GM18909 (cell line): ENCODE measurements around the gene NR5A2.
A peak's percentile ranks its signal among the peaks of the same experiment; 100 is the strongest.

ENCODE experiments used
- ATAC-seq: cut with Tn5 transposase; IDR thresholded peaks from one replicate; pipeline ENCODE4 v1.9.1; 2021; ENCODE audit warnings: mild to moderate bottlenecking; ENCODE audit not compliant: unreplicated experiment, poor library complexity

NR5A2 gene

DNA sequence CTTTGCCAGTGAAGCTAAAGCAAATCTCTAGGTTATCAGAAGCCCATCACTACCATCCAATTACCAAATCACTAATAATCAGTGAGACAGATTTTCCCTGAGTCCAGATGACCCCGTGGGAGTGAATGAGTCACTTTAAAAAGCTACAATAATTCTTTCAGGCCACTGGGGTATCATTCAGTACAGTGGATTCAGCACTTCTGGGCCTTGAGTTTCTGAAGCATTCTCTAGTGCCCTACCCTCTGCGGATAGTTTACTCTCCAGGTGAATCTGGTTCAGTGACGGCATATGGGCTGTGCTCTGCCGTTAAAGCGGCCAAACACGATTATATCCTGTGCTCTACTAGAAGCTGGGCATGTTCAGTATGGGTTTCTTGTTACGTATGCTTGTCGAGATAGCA, 26.1 kb downstream of the NR5A2 start:
- no peak for ATAC-seq

DNA sequence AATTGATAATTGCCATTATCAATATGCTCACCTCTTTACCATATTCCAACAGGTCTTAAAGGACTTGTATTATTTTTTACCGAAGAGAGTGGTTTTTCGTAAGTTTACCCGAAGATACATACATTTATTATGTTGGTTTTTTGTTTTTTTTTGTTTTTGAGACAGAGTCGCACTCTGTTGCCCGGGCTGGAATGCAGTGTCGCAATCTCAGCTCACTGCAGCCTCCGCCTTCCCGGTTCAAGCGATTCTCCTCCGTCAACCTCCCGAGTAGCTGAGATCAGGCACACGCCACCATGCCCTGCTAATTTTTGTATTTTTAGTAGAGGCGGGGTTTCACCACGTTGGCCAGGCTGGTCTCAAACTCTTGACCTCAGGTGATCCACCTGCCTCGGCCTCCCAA, 30.8 kb downstream of the NR5A2 start:
- no peak for ATAC-seq

DNA sequence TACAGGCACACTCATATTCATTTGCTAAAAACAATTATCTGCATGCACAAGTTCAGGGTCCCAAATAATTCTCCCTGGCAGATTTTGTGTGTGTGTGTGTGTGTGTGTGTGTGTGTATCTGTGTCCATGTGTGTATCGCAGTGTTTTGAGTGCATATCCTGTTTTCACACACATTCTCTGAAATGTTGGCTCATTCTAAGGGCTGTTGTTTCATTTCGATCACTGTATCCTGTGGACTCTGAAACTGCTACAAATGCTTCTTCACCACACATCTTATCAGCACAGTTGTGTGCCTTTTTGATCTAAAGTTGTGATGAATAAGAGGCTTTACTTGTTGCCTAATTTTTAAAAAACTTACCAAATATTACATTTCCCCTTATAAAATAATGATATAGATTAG, 34.6 kb downstream of the NR5A2 start:
- ATAC-seq: no peak

DNA sequence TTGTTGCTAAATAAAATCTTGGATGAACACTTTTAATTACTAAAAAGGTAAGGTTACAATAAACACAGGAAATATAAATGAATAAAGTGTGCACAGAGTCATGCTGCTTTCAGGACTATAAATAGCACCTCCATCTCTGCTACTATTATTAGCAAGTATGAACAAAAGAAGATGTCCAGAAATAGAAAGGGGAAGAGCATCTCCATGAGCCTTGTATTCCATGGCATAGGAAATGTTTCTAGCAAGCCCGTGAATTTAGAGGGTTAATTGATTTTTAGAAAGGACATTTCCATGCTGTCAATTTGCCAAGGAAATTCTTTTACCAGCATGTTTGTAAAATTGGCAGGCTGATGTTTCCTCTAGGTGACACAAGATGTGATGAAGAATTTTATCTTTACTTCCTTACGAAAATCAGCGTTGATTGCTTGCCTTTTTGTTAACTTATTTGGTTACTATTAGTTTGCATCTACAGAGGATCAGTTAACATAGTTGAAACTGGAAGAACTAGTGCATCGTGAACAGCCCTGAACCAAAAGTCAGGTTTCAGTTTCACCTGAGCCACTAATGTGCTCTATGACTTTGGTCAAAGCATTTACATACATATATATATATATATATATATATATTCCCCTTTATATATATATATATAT, 45.3 kb downstream of the NR5A2 start:
- peak; percentile 84 for ATAC-seq

DNA sequence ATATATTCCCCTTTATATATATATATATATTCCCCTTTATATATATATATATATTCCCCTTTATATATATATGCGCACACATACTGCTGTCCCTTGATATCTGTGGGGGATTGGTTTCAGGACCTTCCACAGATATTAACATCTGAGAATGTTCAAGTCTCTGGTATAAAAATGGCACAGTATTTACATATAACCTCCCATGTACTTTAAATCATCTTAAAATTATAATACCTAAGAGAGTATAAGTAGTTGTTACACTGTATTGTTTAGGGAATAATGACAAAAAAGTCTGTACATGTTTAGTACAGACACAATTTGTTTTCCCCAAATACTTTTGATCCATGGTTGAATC, 45.8 kb downstream of the NR5A2 start:
- peak; percentile 14 for ATAC-seq

DNA sequence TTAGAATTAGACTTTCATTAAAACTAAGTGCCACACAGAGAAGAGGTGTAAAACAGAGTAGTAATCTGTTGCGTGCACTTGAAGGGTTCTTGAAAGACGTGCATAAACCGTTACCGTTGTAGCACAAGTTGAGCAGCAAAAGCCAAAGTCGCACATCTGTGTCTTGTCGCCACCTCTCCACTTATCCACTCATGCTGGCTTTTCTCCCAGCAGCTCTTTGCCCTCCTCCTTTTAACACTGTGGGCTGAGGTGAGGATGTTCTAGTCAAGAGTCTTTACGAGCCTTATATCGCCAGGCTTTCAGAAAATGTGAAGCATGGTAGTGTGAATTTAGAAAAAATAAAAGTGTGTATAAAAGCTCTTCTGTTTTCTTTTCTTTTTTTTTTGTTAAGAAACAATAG, 48.0 kb downstream of the NR5A2 start:
- ATAC-seq: no peak

DNA sequence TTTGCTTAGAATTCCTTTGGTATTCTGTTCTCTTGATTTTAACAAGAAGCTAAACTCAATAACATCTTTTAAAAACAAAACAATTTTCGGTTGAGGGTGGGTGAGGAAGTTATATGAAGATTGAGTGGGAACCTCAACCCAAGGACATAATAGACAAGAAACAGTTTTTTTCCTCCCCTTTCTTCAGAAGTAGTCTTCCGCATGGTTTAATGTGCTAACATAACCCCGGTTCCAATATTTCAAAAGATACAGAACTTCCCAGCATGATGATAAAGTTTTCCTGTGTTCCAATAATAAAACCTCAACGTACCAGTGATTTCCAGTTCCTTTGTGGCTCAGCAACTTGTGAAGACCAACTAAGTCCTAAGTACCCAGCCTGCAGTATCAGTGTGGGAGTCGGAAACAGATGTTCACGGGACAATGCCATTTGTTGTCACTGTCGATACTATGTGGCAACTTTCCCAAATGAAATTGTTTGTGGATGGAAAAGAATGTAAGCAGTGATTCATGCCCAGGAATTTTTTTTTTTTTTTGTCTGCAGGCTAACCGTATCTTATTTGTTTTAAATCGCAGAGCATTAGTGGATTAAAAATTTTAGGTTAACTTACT, 48.5 kb downstream of the NR5A2 start:
- no peak for ATAC-seq

DNA sequence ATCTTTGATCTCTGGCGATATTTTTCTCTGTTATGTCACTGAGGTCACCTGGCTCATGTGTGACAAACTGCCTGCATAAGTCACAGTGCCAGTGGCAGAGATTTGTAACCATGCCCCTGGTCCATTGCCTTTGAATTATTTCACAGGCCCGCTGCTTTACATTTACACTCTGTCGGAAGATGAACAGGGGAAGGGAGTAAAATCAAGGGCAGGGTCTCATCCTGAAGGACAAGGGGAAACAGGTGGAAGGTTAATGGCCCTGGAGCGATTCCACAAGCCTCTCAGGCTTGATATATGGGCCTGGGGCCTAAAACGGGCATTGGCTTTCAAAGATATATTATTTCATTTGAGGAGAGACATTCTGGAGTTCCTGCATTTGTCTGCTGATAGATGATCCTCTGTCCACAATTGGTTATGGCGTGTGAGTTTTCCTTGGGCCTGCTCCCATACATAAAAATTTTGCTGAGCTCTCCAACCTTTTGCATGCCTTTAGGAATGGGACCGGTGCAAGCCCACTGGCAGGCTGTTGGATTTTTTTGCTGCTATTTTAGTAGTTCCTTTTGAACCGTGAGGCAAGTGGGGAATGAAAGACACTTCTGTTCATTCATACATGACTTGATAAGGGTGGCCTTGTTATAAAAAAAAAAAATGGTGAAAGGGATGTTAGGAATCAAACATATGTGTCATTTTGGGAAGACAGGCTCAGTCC, 51.9 kb downstream of the NR5A2 start:
- no peak for ATAC-seq

DNA sequence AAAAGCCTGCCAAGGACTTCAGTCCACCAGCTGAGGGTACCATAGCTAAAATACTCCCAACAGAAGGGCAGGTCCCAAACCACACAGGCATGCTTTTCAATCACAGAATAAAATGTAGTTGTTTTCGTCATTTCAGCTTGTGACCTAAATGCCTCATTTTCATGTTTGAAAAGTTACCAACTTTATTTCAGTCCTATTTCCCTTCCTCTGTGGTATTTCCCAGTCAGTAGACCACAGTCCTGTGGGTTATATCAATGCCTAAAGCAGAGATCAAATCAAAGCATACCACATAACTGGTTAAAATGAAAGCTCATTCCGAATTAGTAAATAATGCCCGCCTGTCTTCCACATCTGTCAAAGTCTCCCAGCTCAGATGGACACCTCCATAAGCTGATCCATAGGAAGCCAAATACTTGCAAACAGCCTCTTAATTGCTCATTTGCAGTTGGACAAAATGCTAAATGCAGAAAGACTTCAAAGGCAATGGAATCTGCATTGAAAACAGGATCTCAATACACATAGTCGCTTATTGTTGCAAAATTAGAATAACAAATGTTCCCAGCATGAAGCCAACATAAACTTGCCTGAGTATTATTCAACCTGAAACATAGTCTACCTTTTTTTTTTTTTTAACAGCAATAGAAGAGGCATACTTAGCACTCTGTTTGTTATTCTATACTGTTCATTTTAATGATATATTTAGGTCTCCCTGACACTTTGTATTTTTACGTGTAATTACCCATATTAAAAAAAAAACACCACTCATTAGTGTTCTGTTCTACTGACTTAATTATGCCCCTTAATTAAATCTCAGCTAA, 53.9 kb downstream of the NR5A2 start:
- no peak for ATAC-seq

DNA sequence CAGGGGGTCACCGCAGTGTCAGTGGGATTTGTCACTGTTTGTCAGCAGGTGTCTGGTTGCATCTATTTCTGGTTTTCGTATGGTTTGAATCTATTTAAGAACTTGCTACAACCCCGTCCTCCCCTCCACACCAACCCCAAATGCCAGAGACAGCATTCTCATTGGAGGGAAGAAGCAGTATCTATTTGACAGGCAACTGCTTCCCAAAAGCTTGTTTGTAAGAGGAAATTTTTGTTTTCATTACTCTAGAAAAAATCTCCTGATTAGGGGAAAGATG, 54.4 kb downstream of the NR5A2 start:
- no peak for ATAC-seq

DNA sequence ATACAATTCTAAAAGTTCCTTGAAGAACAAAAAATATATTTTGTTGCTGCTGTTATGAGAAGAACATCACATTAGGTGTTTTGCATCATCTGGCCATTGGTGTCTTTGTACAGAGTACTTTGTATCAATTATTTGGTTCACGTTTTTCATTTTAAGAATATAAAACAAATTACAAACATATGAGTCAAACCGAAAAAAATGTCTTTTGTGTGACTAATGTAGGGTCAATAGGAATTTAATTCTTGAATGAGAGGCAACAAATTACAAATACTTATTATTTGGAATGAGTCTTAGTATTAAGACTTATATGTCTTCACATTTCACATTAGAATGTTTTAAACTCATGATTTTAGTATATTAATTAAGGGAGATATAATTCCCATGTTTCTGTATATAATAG, 54.8 kb downstream of the NR5A2 start:
- ATAC-seq: no peak

DNA sequence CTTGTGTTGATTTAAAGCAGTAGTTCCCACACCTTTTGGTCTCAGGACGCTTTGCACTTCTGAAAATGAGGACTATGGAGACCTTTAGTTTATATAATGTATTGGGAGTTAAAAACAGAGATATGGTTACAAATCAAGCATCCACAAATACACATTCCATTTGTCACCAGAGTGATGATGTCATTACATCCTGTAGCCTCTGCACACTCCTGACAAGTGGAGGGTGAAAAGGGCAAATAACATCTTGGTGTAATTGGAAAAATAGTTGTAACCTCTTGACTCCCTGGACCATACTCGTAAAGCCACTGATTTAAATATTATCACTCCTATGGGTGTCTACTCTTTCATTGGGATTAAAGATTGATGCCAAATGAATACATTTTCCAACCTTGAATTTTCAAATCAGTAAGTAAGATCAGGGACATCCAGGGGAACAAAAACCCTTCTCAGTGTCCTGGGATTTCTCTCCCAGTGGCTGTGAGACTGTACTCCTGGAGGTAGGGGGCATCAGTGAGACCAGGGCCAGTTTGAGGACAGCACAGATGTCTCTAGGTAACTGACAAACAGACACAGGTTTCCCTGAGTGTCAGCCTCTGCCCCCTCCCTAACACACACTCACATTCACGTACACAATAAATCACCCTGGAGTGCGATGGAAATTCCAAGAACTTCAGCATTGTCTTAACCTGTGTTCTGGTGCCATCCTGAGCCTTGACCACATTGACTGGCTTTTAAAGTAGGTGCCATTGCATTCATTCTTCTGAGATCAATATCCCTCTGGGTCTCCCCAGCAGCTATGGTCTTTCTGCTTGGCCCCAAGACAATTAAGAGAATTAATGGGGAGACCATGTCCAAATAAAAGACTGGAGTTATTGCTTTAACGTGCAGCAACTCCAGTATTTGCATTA, 63.0 kb downstream of the NR5A2 start:
- ATAC-seq: no peak

DNA sequence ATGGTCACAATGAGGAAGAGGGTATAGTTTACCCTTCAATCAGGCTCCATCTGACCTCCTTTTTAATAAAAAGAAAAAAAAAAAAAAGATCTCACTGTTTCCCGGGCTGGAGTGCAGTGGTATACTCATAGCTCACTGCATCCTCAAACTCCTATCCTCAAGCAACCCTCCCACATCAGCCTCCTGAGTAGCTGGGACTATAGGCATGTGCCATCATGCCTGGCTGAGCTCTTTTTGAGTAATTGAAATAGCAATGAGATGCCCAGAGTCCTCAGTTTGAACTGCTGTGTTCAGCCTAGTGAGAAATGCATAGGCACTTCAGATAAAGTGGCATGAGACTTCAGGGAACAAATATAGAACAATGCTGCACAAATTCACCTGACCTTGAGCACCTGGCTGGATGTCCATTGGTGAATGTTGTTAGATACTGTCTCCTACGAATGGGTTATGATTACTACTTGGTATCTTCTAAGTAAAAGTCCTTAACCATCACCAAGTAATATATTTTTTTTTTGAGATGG, 67.6 kb downstream of the NR5A2 start:
- ATAC-seq: no peak

DNA sequence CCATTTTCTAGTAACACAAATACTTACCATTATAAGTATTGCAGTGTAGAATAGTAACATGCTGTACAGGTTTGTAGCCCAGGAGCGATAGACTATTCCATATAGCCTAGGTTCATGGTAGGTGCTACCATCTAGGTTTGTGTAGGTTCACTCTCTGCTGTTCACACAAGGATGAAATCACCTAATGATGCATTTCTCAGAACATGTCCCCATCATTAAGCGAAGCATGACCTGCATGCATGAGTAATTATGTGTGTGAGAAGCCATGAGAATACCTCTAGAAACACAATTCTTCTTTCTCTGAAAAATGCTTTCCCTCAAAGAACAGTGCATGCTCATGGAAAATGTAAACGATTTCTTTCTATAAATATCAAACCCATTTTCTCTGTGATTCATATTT, 69.3 kb downstream of the NR5A2 start:
- ATAC-seq: no peak

DNA sequence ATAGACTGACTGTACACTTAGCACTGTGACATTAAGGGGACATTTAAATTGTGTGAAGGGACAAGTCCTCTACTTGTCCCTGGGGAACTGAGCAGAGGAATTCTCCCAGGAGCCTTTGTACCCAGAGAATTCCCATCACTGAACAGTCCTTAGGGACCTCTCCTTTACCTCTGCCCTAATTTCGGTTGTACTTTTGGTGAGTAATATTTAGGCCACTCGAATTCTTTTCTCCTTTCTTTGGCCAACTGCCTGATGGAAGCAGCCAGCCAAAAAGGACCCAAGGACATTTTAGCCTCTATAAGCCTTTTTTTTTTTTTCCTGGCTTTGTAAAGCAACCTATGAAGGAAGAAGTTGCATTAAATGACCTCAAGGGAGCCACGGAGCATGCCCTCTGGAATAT, 71.5 kb downstream of the NR5A2 start:
- no peak for ATAC-seq

DNA sequence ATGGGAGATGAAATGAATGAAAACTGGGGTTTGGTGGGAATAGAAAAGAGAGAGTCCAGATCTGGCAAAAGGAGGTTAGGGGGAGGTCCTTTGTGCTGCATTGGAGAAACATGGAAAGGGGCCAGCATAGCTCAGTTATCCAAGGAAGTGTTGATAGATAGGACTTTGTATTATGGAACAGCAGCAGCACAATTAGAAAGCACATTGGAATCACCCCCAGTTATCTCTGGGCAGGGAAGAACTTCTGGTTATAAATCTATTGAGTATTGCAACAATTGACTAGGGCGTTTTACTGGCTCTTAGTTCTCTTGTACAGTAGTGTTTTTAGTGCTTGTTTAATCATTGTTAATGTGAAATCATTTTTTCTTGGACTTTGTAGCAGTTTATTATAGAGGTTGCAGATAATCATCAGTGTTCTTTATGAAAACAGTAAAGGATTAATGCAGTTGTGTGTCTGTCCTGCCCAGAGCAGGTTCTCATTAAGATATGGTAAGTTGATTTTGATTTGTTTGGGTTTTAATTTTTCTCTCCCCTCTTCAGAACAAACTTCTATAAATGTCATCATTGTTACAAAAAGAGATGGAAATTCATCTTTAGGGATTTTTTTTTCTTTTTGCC, 76.6 kb downstream of the NR5A2 start:
- no peak for ATAC-seq

DNA sequence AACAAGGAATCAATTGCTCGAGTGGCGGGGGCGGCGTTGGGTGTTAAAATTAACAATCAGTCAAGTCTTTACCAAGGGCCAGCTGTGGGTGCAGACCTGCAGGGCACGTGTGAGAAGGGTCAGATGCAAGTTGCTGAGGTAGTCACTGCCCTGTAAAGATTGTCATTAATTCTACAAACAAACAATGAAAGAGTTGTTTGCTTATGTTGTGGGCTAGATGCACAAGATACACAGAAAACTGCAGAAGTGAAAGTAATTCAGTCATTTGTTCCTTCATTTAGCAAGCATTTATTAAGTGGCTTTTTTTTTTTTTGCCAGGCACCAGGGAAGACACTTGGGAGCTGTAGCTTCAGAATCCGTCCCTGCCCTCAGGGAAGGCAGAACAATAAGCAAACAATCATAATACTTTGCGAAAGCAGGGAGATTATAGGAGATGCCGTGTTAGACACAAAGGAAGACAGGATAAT, 79.5 kb downstream of the NR5A2 start:
- ATAC-seq: no peak

DNA sequence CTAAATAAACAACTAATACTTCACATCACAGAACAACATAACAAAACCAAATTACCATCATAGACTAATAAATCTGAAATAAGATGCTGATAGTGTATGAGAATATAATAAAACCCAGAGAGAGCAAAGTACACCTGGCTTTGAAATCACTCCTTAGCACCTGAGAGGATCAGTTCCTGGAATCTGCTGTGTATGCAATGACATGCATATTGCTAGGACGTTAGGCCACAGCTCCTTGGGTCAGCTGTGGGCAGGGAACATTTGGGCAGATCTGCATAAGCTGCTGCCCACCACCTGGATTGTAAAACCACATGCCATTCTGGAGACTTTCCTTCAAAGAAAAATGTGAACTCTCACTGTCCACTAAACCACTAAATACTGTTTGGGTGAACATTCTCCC, 81.1 kb downstream of the NR5A2 start:
- no peak for ATAC-seq

DNA sequence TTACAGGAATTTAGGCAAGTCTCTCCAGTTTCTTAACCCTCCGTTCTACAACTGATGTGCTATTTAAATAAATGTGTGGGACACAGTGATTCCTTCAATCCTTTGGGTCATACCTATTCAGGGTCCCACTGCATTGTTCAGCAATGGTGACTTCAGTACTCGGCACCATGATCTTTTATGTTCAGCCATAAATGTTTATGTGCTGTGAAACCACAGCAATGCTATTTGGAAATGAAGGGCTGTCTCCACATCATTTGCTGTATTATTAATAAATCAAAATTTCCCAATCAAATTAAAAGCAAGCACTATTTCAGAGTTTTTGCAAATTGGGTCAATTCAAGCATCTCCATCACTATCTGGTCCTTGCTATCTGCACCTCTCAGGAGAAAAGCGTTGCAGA, 84.8 kb downstream of the NR5A2 start:
- no peak for ATAC-seq

DNA sequence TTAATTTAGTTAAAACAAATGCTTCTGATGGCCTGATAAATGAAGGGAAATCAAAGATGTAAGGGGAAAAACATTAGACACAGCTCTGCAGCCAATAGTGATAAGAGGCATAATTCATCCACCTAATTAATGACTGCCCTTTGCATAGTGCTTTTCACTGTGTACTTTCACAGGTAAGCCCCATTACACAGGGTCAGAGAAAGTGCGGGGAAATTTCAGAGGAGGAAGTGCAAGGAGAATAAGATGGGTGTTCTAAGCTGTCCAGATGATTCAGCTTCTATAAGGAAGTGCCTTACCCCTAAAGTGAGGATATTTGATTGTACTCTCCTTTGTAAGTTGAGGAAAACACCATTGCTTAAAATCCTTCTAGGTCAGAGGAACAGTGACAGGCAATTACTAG, 88.0 kb downstream of the NR5A2 start:
- ATAC-seq: no peak
